ENCODE results near the gene TMCC2. TPM values are rescaled to one million over a fixed set of nuclear protein-coding genes. Genes with fewer than 3 reads are reported as not detected.

Gene TMCC2
- total and polyA plus RNA-seq, 2 experiments from 2014 or later = 2.6 to 9.9 TPM

GRCh38 chr1:205271745-205272144 is 44.0 kb downstream of the TMCC2 start (continued):
- no peak for TF ChIP-seq ZNF462 (CRISPR knock-in tag; IDR thresholded peaks at IDR 0.05)
- TF ChIP-seq EZH2 (IDR thresholded peaks at IDR 0.05; ENCODE audit: low read depth, unreplicated experiment) = no peak
- no peak for TF ChIP-seq CREB1 (CRISPR knock-in tag; IDR thresholded peaks at IDR 0.05; ENCODE audit: low read depth)
- no peak for TF ChIP-seq NANOG (IDR thresholded peaks at IDR 0.05; ENCODE audit: borderline replicate concordance)
- no peak for TF ChIP-seq ETS1 (IDR thresholded peaks at IDR 0.05)
- no peak for TF ChIP-seq EZH2phosphoT487 (IDR thresholded peaks at IDR 0.05; ENCODE audit: unreplicated experiment)
- no peak for TF ChIP-seq STAT1 (IDR thresholded peaks at IDR 0.05; ENCODE audit: unreplicated experiment)
- TF ChIP-seq REST (IDR thresholded peaks at IDR 0.05; ENCODE audit: unreplicated experiment) = no peak
- TF ChIP-seq ZNF114 (CRISPR knock-in tag; IDR thresholded peaks at IDR 0.05) = no peak
- TF ChIP-seq CTCF (conservative IDR thresholded peaks at IDR 0.05; ENCODE audit: low read depth in 2 of 2) = no peak

All from GM23338 (cell line).